ENCODE data around the gene EFL1.

The EFL1 gene

GRCh38 chr15:82081914-82082762 is 180.4 kb downstream of the EFL1 start:
- DNase-seq (ENCODE audit: low read depth, low spot score), result no peak

- DNase-seq (ENCODE audit: low read depth, low spot score), result no peak
Observed at GRCh38 chr15:82080774-82081173, 181.8 kb downstream of the EFL1 start.

Measured in iPS DF 19.7 (cell line).